ENCODE data around the gene FMNL2. TPM values are rescaled to one million over a fixed set of nuclear protein-coding genes. Genes with fewer than 3 reads are reported as not detected.

The FMNL2 gene
- total RNA-seq, 4 donors from 2014 or later, result 34.6 to 62.1 (median 51.3) TPM

GRCh38 chr2:152375174-152375573 is 40.2 kb downstream of the FMNL2 start:
- TF ChIP-seq CTCF (IDR thresholded peaks at IDR 0.05), result no peak
- ATAC-seq (ENCODE audit: low FRiP score), result no peak
- no peak for DNase-seq (ENCODE audit: low spot score)

GRCh38 chr2:152376385-152376784 is 41.4 kb downstream of the FMNL2 start:
- TF ChIP-seq CTCF (IDR thresholded peaks at IDR 0.05), result no peak

GRCh38 chr2:152376968-152377367 is 42.0 kb downstream of the FMNL2 start:
- no peak for TF ChIP-seq CTCF (IDR thresholded peaks at IDR 0.05)
- ATAC-seq (ENCODE audit: low FRiP score) (no peak), DNase-seq (ENCODE audit: low spot score) (no peak)

More at GRCh38 chr2:152376385-152376784, 41.4 kb downstream of the FMNL2 start:
- no peak for DNase-seq (ENCODE audit: low spot score)
- no peak for ATAC-seq (ENCODE audit: low FRiP score)

GRCh38 chr2:152379089-152379488 is 44.1 kb downstream of the FMNL2 start:
- ATAC-seq (ENCODE audit: low FRiP score) (no peak), DNase-seq (ENCODE audit: low spot score) (no peak)
- TF ChIP-seq CTCF (IDR thresholded peaks at IDR 0.05), result no peak

- peak; percentile 32 for ATAC-seq (ENCODE audit: low FRiP score)
- no peak for TF ChIP-seq CTCF (IDR thresholded peaks at IDR 0.05)
Observed at GRCh38 chr2:152380261-152381055, 45.5 kb downstream of the FMNL2 start.

GRCh38 chr2:152383702-152384101 is 48.7 kb downstream of the FMNL2 start:
- no peak for TF ChIP-seq CTCF (IDR thresholded peaks at IDR 0.05)
- DNase-seq (ENCODE audit: low spot score) (no peak), ATAC-seq (ENCODE audit: low FRiP score) (no peak)

More at GRCh38 chr2:152380261-152381055, 45.5 kb downstream of the FMNL2 start:
- no peak for DNase-seq (ENCODE audit: low spot score)

- DNase-seq (ENCODE audit: low spot score), result no peak
- ATAC-seq (ENCODE audit: low FRiP score), result no peak
- no peak for TF ChIP-seq CTCF (IDR thresholded peaks at IDR 0.05)
Observed at GRCh38 chr2:152384992-152385391, 50.0 kb downstream of the FMNL2 start.

All from omental fat pad (tissue), 4 donors.